Esophagus squamous epithelium (tissue), 4 donors: ENCODE measurements around the gene TSGA10.

Experiments used
- POLR2A ChIP-seq, 4 donors: fragments of 450-650 bp; IDR thresholded peaks; one replicate each; pipeline ENCODE4 v1.6.1; 2017; ENCODE audit warnings: antibody characterized with exemption in 4 of 4, mild to moderate bottlenecking in 4 of 4, moderate library complexity in 3 of 4
- TF ChIP-seq, protein P1 (sequence below), 6 experiments: fragments of 450-650 bp in 4 of 6; fragments of 200-600 bp in 2 of 6; sonication (generic) in 2 of 6; IDR thresholded peaks; one replicate each; pipeline ENCODE4 v1.5.1; 2016 to 2019; ENCODE audit warnings: antibody characterized with exemption in 6 of 6, mild to moderate bottlenecking in 4 of 6, moderate library complexity in 4 of 6

DNA sequence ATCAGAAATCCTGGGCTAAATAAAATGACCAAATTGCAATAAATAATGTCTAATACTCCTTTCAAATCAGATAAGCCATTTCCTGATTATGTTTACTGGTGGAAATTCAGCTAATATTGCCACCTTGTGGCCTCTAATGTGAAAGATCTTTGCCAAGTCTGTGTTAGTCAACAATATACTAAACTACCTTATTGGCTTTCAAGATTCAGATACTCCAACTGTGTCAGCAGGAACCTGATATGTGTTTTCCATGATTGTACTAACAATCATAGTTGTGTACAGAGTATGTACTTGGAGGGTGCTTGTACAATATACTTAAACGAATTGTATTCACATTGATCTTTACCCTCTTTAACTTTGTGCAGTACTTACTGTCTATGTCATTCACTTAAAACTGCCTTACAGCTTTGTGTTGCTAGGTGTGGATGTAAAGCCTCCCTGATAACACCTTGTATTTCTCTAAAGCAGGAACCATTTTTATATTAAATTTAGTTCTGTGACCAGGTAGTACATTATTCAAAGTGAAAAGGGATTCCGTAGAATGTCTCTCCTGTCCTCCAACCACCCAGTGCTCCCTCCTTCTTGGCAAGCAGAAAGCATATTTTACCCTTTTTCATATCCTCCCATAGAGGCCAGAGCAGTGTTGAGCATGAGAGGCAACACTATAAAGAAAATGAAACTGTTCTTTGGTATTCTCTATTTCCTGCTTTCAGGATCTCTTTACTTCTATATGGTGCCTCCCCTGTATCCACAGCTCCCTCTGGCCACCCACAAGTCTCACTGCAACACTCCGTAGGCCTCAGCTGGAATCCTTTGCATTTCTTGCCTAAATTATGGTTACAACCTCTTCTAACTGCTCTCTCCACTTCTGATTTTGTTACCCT lies 88.4 kb downstream of the TSGA10 start:
- TF ChIP-seq, protein P1, sequence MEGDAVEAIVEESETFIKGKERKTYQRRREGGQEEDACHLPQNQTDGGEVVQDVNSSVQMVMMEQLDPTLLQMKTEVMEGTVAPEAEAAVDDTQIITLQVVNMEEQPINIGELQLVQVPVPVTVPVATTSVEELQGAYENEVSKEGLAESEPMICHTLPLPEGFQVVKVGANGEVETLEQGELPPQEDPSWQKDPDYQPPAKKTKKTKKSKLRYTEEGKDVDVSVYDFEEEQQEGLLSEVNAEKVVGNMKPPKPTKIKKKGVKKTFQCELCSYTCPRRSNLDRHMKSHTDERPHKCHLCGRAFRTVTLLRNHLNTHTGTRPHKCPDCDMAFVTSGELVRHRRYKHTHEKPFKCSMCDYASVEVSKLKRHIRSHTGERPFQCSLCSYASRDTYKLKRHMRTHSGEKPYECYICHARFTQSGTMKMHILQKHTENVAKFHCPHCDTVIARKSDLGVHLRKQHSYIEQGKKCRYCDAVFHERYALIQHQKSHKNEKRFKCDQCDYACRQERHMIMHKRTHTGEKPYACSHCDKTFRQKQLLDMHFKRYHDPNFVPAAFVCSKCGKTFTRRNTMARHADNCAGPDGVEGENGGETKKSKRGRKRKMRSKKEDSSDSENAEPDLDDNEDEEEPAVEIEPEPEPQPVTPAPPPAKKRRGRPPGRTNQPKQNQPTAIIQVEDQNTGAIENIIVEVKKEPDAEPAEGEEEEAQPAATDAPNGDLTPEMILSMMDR (IDR thresholded peaks at IDR 0.05), result peak in 4 of 6 experiments; percentile 51 to 73 (median 56)
- TF ChIP-seq POLR2A (IDR thresholded peaks at IDR 0.05), result no peak
